Esophagus squamous epithelium (tissue), 4 donors: ENCODE measurements around the gene CLEC4C.

Experiments used
- POLR2A ChIP-seq, 4 donors: fragments of 450-650 bp; IDR thresholded peaks; one replicate each; pipeline ENCODE4 v1.6.1; 2017; ENCODE audit warnings: antibody characterized with exemption in 4 of 4, mild to moderate bottlenecking in 4 of 4, moderate library complexity in 3 of 4
- TF ChIP-seq, protein P1 (sequence below), 6 experiments: fragments of 450-650 bp in 4 of 6; fragments of 200-600 bp in 2 of 6; sonication (generic) in 2 of 6; IDR thresholded peaks; one replicate each; pipeline ENCODE4 v1.5.1; 2016 to 2019; ENCODE audit warnings: antibody characterized with exemption in 6 of 6, mild to moderate bottlenecking in 4 of 6, moderate library complexity in 4 of 6

DNA sequence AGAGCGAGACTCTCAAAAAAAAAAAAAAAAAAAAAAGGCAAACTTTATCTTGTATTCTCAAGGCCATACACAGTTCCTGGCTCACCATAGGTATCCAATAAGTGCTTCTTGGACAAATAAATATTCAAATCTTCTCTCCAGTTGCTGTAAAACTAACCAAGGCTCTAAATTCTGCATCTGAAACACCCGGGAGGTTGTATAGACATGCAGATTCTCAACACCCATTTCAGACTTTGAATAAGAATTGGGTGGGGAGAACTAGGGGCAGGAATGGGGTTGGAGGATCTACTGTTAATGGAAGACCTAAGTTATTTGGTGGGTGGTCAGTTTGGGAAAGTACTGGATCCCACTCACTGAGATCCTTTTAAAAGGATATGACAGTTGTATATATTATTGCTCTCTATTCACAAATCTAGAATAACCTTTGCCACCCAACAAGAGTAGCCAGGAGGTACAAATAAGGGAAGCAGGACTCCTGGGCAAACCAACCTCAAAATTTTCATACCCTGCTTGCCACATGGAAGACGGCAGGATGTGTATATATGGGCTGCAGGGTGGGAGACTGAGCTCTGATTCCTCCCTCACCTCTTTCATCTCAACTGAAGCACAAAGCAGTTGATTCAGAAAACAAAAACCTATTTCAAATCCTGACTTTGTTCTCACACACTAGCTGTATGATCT lies 52.5 kb downstream of the CLEC4C start:
- TF ChIP-seq, protein P1, sequence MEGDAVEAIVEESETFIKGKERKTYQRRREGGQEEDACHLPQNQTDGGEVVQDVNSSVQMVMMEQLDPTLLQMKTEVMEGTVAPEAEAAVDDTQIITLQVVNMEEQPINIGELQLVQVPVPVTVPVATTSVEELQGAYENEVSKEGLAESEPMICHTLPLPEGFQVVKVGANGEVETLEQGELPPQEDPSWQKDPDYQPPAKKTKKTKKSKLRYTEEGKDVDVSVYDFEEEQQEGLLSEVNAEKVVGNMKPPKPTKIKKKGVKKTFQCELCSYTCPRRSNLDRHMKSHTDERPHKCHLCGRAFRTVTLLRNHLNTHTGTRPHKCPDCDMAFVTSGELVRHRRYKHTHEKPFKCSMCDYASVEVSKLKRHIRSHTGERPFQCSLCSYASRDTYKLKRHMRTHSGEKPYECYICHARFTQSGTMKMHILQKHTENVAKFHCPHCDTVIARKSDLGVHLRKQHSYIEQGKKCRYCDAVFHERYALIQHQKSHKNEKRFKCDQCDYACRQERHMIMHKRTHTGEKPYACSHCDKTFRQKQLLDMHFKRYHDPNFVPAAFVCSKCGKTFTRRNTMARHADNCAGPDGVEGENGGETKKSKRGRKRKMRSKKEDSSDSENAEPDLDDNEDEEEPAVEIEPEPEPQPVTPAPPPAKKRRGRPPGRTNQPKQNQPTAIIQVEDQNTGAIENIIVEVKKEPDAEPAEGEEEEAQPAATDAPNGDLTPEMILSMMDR (IDR thresholded peaks at IDR 0.05), result no peak
- TF ChIP-seq POLR2A (IDR thresholded peaks at IDR 0.05), result no peak
